SK-N-MC (cell line): ENCODE results near the gene PTPN14.

ENCODE experiments used
- EZH2 ChIP-seq: fragments of 200-600 bp; sonication (generic); IDR thresholded peaks from one replicate; pipeline ENCODE4 v1.6.1; 2017; ENCODE audit warnings: antibody characterized with exemption
- FOXP2 ChIP-seq: optimal IDR thresholded peaks from 2 replicates; pipeline ENCODE3; 2011; ENCODE audit warnings: mild to moderate bottlenecking, moderate library complexity; ENCODE audit not compliant: insufficient read depth; ENCODE audit errors: extremely low read length, control extremely low read depth
- POLR2AphosphoS5 ChIP-seq: IDR thresholded peaks from 2 replicates; pipeline ENCODE4 v1.6.1; 2012; ENCODE audit warnings: mild to moderate bottlenecking, low read depth, low read length, borderline replicate concordance

GRCh38 chr1:214455971-214456867 lies 95.2 kb downstream of the PTPN14 start:
- TF ChIP-seq EZH2 (no peak), POLR2AphosphoS5 (no peak), FOXP2 (no peak)
